Fibroblast of mammary gland (primary cell): Measurements from ENCODE around the gene SOAT1.

Experiments used
- DNase-seq: peaks from one replicate; pipeline ENCODE4 v3.0.0-alpha.2; 2010; ENCODE audit warnings: low read depth
- H3K4me3 ChIP-seq: 2 replicates; pipeline ENCODE4 v1.5.1; 2011; ENCODE audit warnings: low read depth, mild to moderate bottlenecking, low read length, moderate library complexity; ENCODE audit not compliant: control insufficient read depth
- CTCF ChIP-seq: conservative IDR thresholded peaks from 2 replicates; pipeline ENCODE4 v1.5.1; 2011; ENCODE audit warnings: low read depth, low read length, inconsistent platforms; ENCODE audit not compliant: control insufficient read depth, insufficient read depth

SOAT1 gene

GRCh38 chr1:179314928-179315327, 21.3 kb downstream of the SOAT1 start:
- DNase-seq = no peak
- H3K4me3 ChIP-seq = no peak overlapping the region
- no peak for TF ChIP-seq CTCF

DNA sequence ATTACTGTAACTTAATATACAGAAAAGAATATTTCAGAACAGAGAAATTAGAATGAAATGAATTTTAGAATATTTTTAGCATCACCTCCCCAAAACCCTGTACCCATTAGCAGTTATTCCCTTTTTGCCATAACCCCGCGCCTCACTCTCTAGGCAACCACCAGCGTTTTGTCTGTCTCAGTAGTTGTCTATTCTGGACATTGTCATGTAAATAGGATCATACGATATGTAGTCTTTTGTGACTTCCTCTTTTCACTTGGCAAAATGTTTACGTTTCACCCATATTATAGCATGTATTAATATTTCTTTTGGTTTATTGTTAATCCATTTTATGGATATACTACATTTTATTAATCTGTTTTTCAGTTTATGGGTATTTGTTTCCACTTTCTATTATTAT, 24.9 kb downstream of the SOAT1 start:
- no peak for DNase-seq
- H3K4me3 ChIP-seq = no peak overlapping the region

GRCh38 chr1:179321533-179322216, 28.1 kb downstream of the SOAT1 start:
- DNase-seq = no peak

More for the DNA sequence above, 24.9 kb downstream of the SOAT1 start:
- no peak for TF ChIP-seq CTCF

DNA sequence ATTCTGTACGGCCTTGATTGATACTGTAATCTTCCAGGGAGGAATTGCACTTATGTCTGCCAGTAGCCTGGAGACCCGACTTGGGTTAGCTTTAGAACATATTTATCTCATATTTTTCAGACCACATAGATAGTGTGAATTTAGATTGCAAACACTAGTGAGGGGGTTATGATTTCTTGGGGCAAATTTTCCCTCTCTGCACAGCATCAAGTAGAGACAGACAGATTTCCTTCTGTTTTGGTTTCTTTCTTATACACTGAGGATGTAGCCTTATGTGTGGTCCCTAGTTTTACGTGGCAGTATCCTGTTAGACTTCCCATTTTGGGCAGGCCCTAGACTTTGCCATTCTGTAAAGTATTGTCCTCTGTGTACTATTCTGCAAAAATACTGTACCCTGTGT, 29.0 kb downstream of the SOAT1 start:
- TF ChIP-seq CTCF = no peak
- no peak overlapping the region for H3K4me3 ChIP-seq
- no peak for DNase-seq

More at GRCh38 chr1:179321533-179322216, 28.1 kb downstream of the SOAT1 start:
- H3K4me3 ChIP-seq = no peak overlapping the region
- no peak for TF ChIP-seq CTCF

GRCh38 chr1:179323436-179323835, 29.8 kb downstream of the SOAT1 start:
- DNase-seq = no peak
- TF ChIP-seq CTCF = no peak
- no peak overlapping the region for H3K4me3 ChIP-seq

- TF ChIP-seq CTCF = no peak
- no peak for DNase-seq
- H3K4me3 ChIP-seq = no peak overlapping the region
These were observed 32.2 kb downstream of the SOAT1 start for GRCh38 chr1:179325836-179326235.
